IMR-90 (cell line): ENCODE results near the gene HDHD3. TPM values are rescaled to one million over a fixed set of nuclear protein-coding genes. Genes with fewer than 3 reads are reported as not detected.

Experiments
- ATAC-seq: fragments of 200-7000 bp; cut with Tn5 transposase; 2 replicates; pipeline ENCODE4 v1.9.1; 2020; ENCODE audit warnings: low read depth, mild to moderate bottlenecking, moderate library complexity
- BruUV-seq: library from RNA; stranded (reverse); fragments of 400-500 nt; replicated peaks from 2 replicates; lab custom pipeline; 2021; lab: Mats Ljungman, UMichigan
- CTCF ChIA-PET: fragments of 300-600 bp; formaldehyde crosslinking; extraction: SDS; loops from one replicate; lab custom pipeline; 2021; ENCODE audit warnings: antibody characterized with exemption; lab: Yijun Ruan, JAX
- POLR2A ChIA-PET: fragments of 300-600 bp; sonication (Branson Sonifier 250); formaldehyde crosslinking; loops from one replicate; lab custom pipeline; 2022; ENCODE audit warnings: antibody characterized with exemption; ENCODE audit not compliant: unreplicated experiment; lab: Charles Lee
- DNase-seq: peaks from one replicate; pipeline ENCODE4 v3.0.0; 2013
- H2AFZ ChIP-seq: replicated peaks from 2 replicates; pipeline ENCODE3; 2013; ENCODE audit warnings: low read length, mild to moderate bottlenecking; ENCODE audit not compliant: poor library complexity
- H2AK5ac ChIP-seq: 2 replicates; pipeline ENCODE4 v1.6.1; 2013; ENCODE audit warnings: low read depth, low read length, inconsistent platforms
- H2AK9ac ChIP-seq: replicated peaks from 2 replicates; pipeline ENCODE3; 2013; ENCODE audit warnings: mild to moderate bottlenecking, low read depth, low read length, moderate library complexity; ENCODE audit not compliant: poor library complexity
- H2BK120ac ChIP-seq: 2 replicates; pipeline ENCODE4 v1.6.1; 2013; ENCODE audit warnings: low read depth, low read length, inconsistent platforms
- H2BK15ac ChIP-seq: 3 replicates; pipeline ENCODE4 v1.6.1; 2013; ENCODE audit warnings: low read depth, low read length, inconsistent platforms
- H2BK20ac ChIP-seq: 2 replicates; pipeline ENCODE4 v1.6.1; 2013; ENCODE audit warnings: low read depth, mild to moderate bottlenecking, inconsistent platforms, low read length, moderate library complexity
- H2BK5ac ChIP-seq: 2 replicates; pipeline ENCODE4 v1.6.1; 2013; ENCODE audit warnings: mild to moderate bottlenecking, low read depth, low read length, inconsistent platforms; ENCODE audit not compliant: poor library complexity, severe bottlenecking
- H3K14ac ChIP-seq: replicated peaks from 2 replicates; pipeline ENCODE4 v1.6.1; 2013; ENCODE audit warnings: low read depth, low read length, inconsistent platforms
- H3K18ac ChIP-seq: 2 replicates; pipeline ENCODE4 v1.6.1; 2013; ENCODE audit warnings: low read depth, low read length, control low read depth
- H3K23ac ChIP-seq: 2 replicates; pipeline ENCODE4 v1.6.1; 2013; ENCODE audit warnings: low read depth, low read length, inconsistent platforms
- H3K27ac ChIP-seq: 2 replicates; pipeline ENCODE4 v1.5.1; 2013; ENCODE audit warnings: mild to moderate bottlenecking, control low read depth, low read length; ENCODE audit not compliant: insufficient read depth
- H3K27me3 ChIP-seq: 2 replicates; pipeline ENCODE4 v1.6.1; 2013; ENCODE audit warnings: low read length; ENCODE audit not compliant: control insufficient read depth, insufficient read depth
- H3K36me3 ChIP-seq: 2 replicates; pipeline ENCODE4 v1.6.1; 2013; ENCODE audit warnings: low read length, mixed read lengths; ENCODE audit not compliant: control insufficient read depth, insufficient read depth
- H3K4ac ChIP-seq: 2 replicates; pipeline ENCODE4 v1.6.1; 2013; ENCODE audit warnings: low read depth, low read length, inconsistent platforms
- H3K4me1 ChIP-seq: 2 replicates; pipeline ENCODE4 v1.6.1; 2013; ENCODE audit warnings: low read length, mixed read lengths; ENCODE audit not compliant: control insufficient read depth, insufficient read depth
- H3K4me2 ChIP-seq: 2 replicates; pipeline ENCODE4 v1.6.1; 2013; ENCODE audit warnings: low read depth, mild to moderate bottlenecking, control low read depth, low read length, moderate library complexity
- H3K4me3 ChIP-seq: 2 replicates; pipeline ENCODE4 v1.5.1; 2013; ENCODE audit warnings: low read depth, mild to moderate bottlenecking, control low read depth, low read length, moderate library complexity; ENCODE audit not compliant: insufficient read depth
- H3K56ac ChIP-seq: 2 replicates; pipeline ENCODE4 v1.6.1; 2013; ENCODE audit warnings: low read length, inconsistent platforms; ENCODE audit not compliant: insufficient read depth; ENCODE audit errors: extremely low read depth
- H3K79me1 ChIP-seq, 2 experiments: 2 replicates each; pipeline ENCODE4 v1.6.1; 2013; ENCODE audit warnings: low read length in 2 of 2, inconsistent platforms in 1 of 2, low read depth in 1 of 2
- H3K9ac ChIP-seq: 2 replicates; pipeline ENCODE4 v1.6.1; 2013; ENCODE audit warnings: low read depth, low read length, control low read depth
- H3K9me1 ChIP-seq: 2 replicates; pipeline ENCODE4 v1.6.1; 2013; ENCODE audit warnings: low read length, inconsistent platforms; ENCODE audit not compliant: insufficient read depth
- H3K9me3 ChIP-seq: 2 replicates; pipeline ENCODE4 v1.6.1; 2013; ENCODE audit warnings: low read length; ENCODE audit not compliant: control insufficient read depth, insufficient read depth
- H4K20me1 ChIP-seq: 2 replicates; pipeline ENCODE4 v1.6.1; 2013; ENCODE audit warnings: low read length, inconsistent platforms; ENCODE audit not compliant: insufficient read depth
- H4K5ac ChIP-seq: 2 replicates; pipeline ENCODE4 v1.6.1; 2013; ENCODE audit warnings: mild to moderate bottlenecking, low read depth, low read length, control low read depth
- H4K8ac ChIP-seq, 2 experiments: 2 replicates each; pipeline ENCODE4 v1.6.1; 2013; ENCODE audit warnings: low read depth in 2 of 2, low read length in 2 of 2, control low read depth in 1 of 2, inconsistent platforms in 1 of 2
- H4K91ac ChIP-seq: 2 replicates; pipeline ENCODE4 v1.6.1; 2013; ENCODE audit warnings: low read depth, low read length, inconsistent platforms; ENCODE audit not compliant: insufficient read depth
- BHLHE40 ChIP-seq: fragments of 150-350 bp; IDR thresholded peaks from 2 replicates; pipeline ENCODE4 v1.6.1; 2016; ENCODE audit warnings: mild to moderate bottlenecking, low read depth, low read length
- CEBPB ChIP-seq: IDR thresholded peaks from 2 replicates; pipeline ENCODE4 v1.6.1; 2012; ENCODE audit warnings: low read depth, low read length, improper control_type of control experiment
- CHD1 ChIP-seq: IDR thresholded peaks from 2 replicates; pipeline ENCODE4 v1.6.1; 2012; ENCODE audit warnings: low read depth, low read length, improper control_type of control experiment
- CTCF ChIP-seq: conservative IDR thresholded peaks from 2 replicates; pipeline ENCODE4 v1.5.1; 2012; ENCODE audit warnings: mild to moderate bottlenecking, low read depth, low read length, improper control_type of control experiment
- ELK1 ChIP-seq: fragments of 150-350 bp; IDR thresholded peaks from 2 replicates; pipeline ENCODE4 v1.6.1; 2016; ENCODE audit warnings: low read depth, mild to moderate bottlenecking, low read length, moderate library complexity, borderline replicate concordance
- FOS ChIP-seq: fragments of 150-350 bp; IDR thresholded peaks from 2 replicates; pipeline ENCODE4 v1.6.1; 2016; ENCODE audit warnings: low read depth, low read length
- MAFK ChIP-seq: IDR thresholded peaks from 2 replicates; pipeline ENCODE4 v1.6.1; 2012; ENCODE audit warnings: low read depth, low read length, improper control_type of control experiment
- MAZ ChIP-seq: IDR thresholded peaks from 2 replicates; pipeline ENCODE4 v1.6.1; 2012; ENCODE audit warnings: low read depth, mild to moderate bottlenecking, low read length, improper control_type of control experiment, moderate library complexity, borderline replicate concordance
- MXI1 ChIP-seq: IDR thresholded peaks from 2 replicates; pipeline ENCODE4 v1.6.1; 2012; ENCODE audit warnings: low read depth, mild to moderate bottlenecking, low read length, moderate library complexity, borderline replicate concordance
- NFE2L2 ChIP-seq: fragments of 150-350 bp; IDR thresholded peaks from 2 replicates; pipeline ENCODE4 v1.6.1; 2016; ENCODE audit warnings: low read depth, mild to moderate bottlenecking, low read length
- POLR2A ChIP-seq: IDR thresholded peaks from 2 replicates; pipeline ENCODE4 v1.6.1; 2012; ENCODE audit warnings: mild to moderate bottlenecking, low read depth, low read length
- RAD21 ChIP-seq: IDR thresholded peaks from 2 replicates; pipeline ENCODE4 v1.6.1; 2012; ENCODE audit warnings: low read length, improper control_type of control experiment
- RCOR1 ChIP-seq: IDR thresholded peaks from 2 replicates; pipeline ENCODE4 v1.6.1; 2012; ENCODE audit warnings: mild to moderate bottlenecking, low read length, improper control_type of control experiment; ENCODE audit not compliant: insufficient replicate concordance
- SMC3 ChIP-seq: fragments of 150-350 bp; IDR thresholded peaks from 2 replicates; pipeline ENCODE4 v1.6.1; 2016; ENCODE audit warnings: low read depth, mild to moderate bottlenecking, antibody characterized with exemption, low read length, moderate library complexity
- WGBS, 2 experiments: methylation state at CpG; one replicate each; pipeline versions ENCODE4 v1.1.5 to v1.1.7; 2013; ENCODE audit warnings: missing lambda C conversion rate in 2 of 2; ENCODE audit not compliant: insufficient read length in 1 of 2; ENCODE audit errors: extremely low coverage in 2 of 2; 5-methylcytosine and 5-hydroxymethylcytosine counted together
- dilution Hi-C: fragments of 300-500 bp; cut with HindIII; formaldehyde crosslinking; loops from one replicate; pipeline ENCODE4 v1.14.3; 2018; ENCODE audit warnings: low sequenced_read_pairs; ENCODE audit not compliant: unreplicated experiment
- in situ Hi-C: fragments of 300-500 bp; cut with MboI; formaldehyde crosslinking; loops from 3 replicates; pipeline ENCODE4 v1.14.3; 2019; ENCODE audit warnings: low sequenced_read_pairs, inconsistent platforms, mixed read lengths
- intact Hi-C: fragments of 100-400 bp; cut with micrococcal nuclease; formaldehyde crosslinking; loops from 2 replicates; pipeline ENCODE4 v1.10.0; 2022
- polyA plus RNA-seq, 3 experiments: library from polyadenylated mRNA; depleted of rRNA; stranded (reverse); fragments of >200 nt; gene quantifications; 2 replicates each; pipeline ENCODE4 v1.2.3, GENCODE V29; 2012; ENCODE audit warnings: low replicate concordance in 1 of 3
- total RNA-seq: library from RNA; depleted of rRNA; stranded (reverse); fragments of >200 nt; gene quantifications from 2 replicates; pipeline ENCODE4 v1.2.3, GENCODE V29; 2012

Gene HDHD3
- total and polyA plus RNA-seq, 2 of the 4 experiments (the other 2 are of a cell fraction), result 7.0 to 8.6 TPM

GRCh38 chr9:113345190-113345589, 31.6 kb downstream of the HDHD3 start:
- DNase-seq, result no peak
- Histone ChIP-seq H3K9ac (no peak overlapping the region), H3K9me3 (no peaks in the 10 kb centered on the region), H3K4me1 (no peaks in the 10 kb centered on the region), H4K5ac (no peak overlapping the region), H4K91ac (no peak overlapping the region), H2BK120ac (no peak overlapping the region), H4K8ac (no peak overlapping the region), H2AK5ac (no peak overlapping the region), H3K79me1 (no peaks in the 10 kb centered on the region), H3K4ac (no peak overlapping the region), H3K23ac (no peak overlapping the region), H3K56ac (no peak overlapping the region), H2AFZ (no peak overlapping the region), H3K4me3 (no peak overlapping the region), H2BK20ac (no peak overlapping the region), H3K9me1 (peaks cover 6% of the 10 kb centered on the region; the same call in 1 of the 2 replicates), H3K18ac (no peak overlapping the region), H2BK15ac (no peak overlapping the region), H2BK5ac (no peak overlapping the region), H3K36me3 (no peaks in the 10 kb centered on the region), H3K27ac (no peak overlapping the region), H3K27me3 (peaks cover 31% of the 10 kb centered on the region), H2AK9ac (no peak overlapping the region), H4K20me1 (no peaks in the 10 kb centered on the region), H3K14ac (no peak overlapping the region), H3K4me2 (no peak overlapping the region)
- dilution Hi-C loops (no loop called here), intact Hi-C loops (no loop called here), in situ Hi-C loops (no loop called here)
- BruUV-seq, result no TSS peak
- ChIA-PET POLR2A (no interaction called here), CTCF (no interaction called here)
- no peak for ATAC-seq
- WGBS, 2 experiments, result no CpG with 5 or more reads among the region's 2 CpGs
- TF ChIP-seq CTCF (no peak), CEBPB (no peak), ELK1 (no peak), FOS (no peak), POLR2A (no peak), RCOR1 (no peak), CHD1 (no peak), SMC3 (no peak), RAD21 (no peak), NFE2L2 (no peak), MAZ (no peak), MAFK (no peak), BHLHE40 (no peak), MXI1 (no peak)
